TTC549 (cell line): Measurements from ENCODE around the gene HDHD2.
"Not testable (repeated sequence)": the region's sequence is repeated elsewhere in the genome, so short reads cannot be mapped to it uniquely, and the experiment has no call there.

Experiments
- FAIRE-seq: peaks from 2 replicates; lab custom pipeline; 2012; peaks lifted over from hg19 to GRCh38; lab: Jason Lieb, UNC

Gene HDHD2, protein sequence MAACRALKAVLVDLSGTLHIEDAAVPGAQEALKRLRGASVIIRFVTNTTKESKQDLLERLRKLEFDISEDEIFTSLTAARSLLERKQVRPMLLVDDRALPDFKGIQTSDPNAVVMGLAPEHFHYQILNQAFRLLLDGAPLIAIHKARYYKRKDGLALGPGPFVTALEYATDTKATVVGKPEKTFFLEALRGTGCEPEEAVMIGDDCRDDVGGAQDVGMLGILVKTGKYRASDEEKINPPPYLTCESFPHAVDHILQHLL

DNA sequence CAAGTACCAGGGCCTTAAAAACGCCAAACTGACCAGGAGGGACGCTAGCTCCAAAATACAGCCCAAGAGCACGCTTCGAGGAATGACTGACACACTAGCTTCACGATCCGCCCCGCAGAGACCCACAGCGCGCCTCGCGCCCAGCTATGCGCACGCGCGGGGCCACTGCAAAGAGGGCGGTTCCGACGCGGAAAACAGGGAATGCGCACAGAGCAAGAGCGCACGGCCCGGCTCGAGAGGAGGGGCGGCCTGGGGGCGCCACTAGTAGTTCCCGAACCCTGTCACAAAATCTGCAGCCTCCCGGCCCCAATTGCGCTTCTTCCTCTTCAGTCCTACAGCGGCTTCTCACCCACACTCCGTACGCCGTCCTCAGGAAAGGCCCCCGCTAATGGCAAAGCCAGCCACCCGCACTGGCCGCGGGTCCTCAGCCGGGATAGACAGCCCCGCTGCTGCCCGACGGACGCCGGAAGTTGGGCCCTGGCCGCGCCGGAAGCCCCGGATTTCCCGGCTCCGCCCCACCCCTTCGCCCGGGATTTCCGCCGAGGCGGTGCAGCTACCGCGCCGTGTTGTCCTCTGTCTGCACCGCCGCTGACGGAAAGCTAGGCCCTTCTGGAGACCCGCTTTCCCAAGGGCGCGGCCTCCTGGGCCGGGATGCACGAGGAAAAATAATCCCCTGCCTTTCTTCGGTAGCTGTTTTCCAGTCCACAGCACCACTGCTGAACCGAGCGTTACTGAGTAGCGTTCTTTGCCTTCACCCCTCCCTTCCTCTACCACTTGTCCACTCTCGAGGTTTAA, at the start of gene HDHD2:
TSS of gene HDHD2 (minus strand) at position 472 of the 795 bp plus-strand sequence. CDS start 14,061 bp downstream, outside the sequence.
- FAIRE-seq: no peak

DNA sequence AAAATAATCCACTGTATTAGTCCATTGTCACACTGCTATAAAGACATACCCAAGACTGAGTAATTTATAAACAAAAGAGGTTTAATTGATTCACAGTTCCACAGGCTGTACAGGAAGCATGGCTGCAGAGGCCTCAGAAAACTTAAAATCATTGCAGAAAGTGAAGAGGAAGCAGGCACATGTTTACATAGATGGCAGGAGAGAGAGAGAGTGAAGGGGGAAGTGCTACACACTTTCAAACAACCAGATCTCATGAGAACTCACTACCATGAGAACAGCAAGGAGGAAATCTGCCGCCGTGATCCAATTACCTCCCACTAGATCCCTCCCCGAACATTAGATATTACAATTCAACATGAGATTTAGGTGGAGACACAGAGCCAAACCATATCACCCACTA, 45.7 kb upstream of the HDHD2 start:
- FAIRE-seq: not testable (repeated sequence)

DNA sequence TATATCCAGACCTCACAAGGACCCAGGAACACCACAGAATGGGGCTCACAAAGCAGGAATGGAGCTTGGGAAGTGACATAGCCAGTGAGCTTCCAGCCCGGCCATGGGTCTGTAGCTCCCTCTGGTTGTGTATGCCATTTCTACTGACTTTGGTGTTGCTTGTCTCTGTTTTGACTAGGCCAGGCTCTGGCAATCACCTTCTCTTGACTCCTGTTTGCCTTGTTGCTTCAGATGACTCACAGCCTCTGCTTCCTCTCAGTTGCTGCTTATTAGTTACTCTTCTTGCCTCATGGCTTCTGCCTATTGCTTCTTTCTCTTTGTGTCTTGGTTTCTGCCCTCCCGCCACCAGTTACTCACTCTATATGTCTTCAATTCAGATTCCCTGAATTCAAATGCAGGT, 41.7 kb upstream of the HDHD2 start:
- no peak for FAIRE-seq

DNA sequence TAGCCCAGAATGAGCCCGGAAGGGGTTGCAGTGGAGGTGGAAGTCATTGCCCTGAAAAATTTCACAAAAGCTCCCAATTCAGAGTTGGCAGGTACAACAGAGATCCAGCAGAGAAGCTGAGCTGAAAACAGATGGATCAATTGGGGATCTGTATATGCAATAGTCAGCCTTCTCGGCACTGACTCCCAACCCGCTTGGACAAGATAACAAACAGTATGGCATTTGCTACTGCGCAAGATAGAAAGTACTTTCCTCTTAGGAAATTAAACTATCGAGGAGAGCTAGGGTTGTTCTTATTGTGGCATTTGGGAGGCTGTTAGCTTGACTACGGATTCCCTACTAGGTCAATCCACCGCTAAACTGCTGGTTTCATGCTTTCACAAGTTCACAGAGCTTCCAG, 37.4 kb upstream of the HDHD2 start:
- FAIRE-seq: no peak

DNA sequence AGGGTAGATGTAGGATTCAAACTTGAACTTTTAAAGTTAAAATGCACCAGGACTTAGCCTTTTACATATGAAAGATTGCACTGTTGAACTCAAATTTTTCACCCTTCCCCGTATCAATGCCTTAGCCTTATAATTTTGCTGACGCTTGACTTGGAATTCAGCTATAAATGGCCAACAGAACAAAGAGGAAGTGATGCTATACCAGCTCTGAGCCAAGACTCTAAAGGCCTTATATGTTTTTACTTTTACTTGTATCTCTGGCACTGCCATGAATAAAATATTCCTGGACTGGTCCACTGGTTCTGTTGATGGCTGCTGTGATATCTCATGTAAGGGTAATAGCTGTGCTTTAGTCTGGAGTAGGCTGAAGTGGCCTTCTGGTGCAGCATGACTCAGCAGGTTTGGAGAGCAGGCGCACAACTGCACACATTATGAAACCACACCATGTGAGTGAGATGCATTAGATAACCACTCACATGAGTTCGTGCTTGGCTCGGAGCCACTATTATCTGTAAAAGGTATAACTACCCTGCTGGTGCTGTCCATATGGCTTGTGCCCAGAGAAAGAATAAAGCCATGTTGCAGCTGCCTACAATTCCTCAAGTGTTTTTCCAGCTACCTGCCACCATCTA, 34.2 kb upstream of the HDHD2 start:
- no peak for FAIRE-seq

DNA sequence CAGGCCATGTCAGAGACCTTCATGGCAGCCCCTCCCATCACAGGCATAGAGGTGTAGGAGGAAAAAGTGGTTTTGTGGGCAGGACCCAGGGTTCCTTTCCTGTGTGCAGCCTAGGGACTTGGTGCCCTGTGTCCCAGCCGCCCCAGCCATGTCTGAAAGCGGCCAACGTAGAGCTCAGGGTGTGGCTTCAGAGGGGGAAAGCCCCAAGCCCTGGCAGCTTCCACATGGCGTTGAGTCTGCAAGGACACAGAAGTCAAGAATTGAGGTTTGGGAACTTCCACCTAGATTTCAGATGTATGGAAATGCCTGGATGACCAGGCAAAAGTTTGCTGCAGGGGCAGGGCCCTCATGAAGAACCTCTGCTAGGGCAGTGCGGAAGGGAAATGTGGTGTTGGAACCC, 31.9 kb upstream of the HDHD2 start:
- not testable (repeated sequence) for FAIRE-seq

DNA sequence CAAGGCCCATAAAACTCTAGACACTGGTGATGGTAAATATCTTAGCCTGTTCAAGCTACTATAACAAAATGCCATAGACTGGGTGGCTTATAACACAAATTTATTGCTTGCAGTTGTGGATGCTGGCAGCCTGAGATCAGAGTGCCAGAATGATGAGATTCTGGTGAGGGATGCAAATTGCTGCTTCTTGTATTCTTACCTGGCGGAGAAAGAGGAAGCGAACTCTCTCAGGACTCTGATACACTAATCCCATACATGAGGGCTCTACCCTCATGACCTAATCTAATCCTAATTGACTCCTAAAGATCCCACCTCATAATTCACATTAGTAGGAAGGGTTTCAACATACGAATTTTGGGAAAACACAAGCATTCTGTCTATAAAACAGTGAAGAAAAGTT, 30.5 kb upstream of the HDHD2 start:
- no peak for FAIRE-seq

DNA sequence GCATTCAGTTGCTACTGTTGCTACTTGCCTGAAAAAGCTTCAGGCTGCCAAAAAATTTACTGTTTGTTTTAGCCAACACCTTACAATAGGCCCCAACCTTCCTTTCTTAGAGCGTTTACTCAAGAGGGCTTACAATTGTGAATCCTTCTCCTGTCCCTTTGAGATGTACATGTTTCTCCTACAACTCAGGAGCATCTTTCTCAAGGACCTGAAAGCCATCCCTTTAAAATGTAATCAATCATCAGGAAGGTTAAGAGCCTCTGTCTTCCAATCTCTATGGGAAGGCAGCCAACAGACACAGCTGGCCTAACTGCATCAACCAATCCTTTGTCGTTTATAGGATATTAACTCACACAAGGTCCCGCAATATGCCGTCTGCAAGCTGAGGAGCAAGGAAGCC, 29.2 kb upstream of the HDHD2 start:
- no peak for FAIRE-seq

DNA sequence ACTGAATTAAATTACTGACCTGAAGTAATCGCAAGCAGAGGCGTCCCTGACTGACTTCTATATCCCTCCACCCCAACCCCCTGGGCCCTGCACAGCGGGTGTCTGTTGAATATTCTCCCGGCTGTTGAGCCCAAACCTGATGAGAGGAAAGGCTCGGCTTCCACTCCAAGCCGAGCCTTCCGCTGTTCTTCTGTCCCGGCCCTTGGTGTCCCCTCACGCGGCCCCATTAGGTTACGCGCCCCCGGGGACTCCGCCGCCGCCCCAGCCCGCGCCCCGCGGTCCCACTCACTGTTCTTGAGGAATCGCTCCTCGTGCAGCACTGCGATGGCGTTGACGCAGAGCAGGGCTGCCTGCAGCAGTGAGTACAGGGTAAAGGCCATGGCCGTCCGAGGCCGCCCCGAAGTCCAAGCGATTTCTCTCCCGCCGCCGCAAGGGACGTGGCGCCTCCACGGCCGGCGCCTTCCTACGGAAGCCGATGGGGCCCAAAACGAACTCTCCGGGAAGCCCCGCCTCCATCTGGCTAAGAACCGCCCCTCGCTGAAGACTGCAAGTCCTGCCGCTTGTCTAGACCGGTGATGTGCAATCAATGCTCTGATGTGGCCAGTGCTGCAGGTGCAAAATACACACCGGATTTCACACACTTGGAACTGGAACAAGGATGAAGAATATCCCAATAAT, 25.7 kb upstream of the HDHD2 start, which contains the start of gene IER3IP1:
TSS of gene IER3IP1 (minus strand) at position 467 of the 678 bp plus-strand sequence. CDS start at position 380, 87 bp downstream.
- FAIRE-seq: no peak

DNA sequence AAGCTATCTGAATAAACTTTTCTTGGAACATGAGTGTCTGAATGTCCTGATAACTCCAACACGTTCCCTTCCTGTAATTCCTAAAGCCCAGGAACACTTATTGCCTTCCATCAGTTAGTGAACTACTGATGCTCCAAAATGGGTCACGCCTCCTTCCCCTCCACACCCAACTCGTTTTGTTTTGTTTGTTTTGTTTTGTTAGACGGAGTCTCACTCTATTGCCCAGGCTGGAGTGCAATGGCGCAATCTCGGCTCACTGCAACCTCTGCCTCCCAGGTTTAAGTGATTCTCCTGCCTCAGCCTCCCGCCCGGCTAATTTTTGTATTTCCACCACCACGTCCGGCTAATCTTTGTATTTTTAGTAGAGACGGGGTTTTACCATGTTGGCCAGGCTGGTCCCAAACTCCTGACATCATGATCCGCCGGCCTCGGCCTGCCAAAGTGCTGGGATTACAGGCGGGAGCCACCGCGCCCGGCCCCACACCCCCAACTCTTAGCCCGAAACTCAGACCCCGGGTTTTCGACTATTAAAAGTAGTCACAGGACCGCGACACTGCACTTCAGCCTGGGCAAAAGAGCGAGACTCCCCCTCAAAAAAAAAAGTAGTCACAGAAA, 25.1 kb upstream of the HDHD2 start:
- FAIRE-seq: no peak

DNA sequence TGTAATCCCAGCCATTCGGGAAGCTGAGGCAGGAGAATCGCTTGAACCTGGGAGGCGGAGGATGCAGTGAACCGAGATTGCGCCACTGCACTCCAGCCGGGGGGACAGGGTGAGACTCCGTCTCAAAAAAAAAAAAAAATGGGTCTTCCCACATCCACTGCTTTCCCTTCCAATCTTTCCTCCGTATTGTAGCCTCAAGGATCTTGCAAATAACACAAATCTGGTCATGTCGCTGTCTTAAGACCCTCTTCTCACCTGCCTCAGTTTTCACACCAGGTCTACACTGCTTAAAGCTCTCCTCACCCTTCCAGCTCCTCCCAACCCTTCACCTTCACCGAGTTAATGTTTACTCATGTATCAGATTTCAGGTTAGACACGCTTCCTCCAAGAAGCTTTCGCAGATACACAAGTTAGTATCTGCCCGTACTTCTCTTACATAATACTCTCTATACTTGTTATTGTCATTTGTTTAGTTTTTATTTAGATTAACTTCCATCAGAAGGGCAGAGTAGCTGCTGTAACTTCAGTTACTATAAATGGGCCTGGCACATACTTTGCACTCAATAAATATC, 24.3 kb upstream of the HDHD2 start:
- no peak for FAIRE-seq

DNA sequence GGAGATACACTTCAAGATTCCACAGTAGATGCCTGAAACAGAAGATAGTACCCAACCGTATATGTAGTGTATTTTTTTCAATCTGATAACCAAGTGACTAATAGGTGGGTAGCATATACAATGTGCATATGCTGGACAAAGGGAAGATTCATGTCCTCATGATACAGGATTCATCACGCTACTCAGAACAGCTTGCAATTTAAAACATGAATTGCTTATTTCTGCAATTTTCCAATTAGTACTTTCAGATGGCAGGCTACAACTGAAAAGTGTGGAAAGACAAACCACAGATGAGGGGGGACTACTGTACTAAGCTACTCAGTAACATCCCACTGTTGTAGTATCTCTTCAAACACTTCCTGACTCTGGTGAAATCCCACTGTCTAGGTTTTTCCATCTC, 22.2 kb upstream of the HDHD2 start:
- no peak for FAIRE-seq

DNA sequence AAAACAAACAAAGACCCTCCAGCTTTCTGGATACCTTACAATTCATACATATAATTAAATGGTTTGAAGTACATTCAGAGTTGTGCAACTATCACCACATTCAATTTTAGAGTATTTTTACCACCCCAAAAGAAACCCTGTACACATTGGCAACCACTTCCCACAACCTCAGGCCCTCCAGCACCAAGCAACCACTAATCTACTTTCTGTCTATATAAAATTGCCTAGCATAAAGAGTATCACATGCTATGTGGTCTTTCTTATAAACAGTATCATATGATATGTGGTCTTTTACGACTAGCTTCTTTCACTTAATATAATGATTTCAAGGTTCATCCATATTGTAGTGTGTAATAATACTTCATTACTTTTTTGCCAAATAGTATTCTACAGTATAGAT, 18.6 kb upstream of the HDHD2 start:
- FAIRE-seq: no peak

DNA sequence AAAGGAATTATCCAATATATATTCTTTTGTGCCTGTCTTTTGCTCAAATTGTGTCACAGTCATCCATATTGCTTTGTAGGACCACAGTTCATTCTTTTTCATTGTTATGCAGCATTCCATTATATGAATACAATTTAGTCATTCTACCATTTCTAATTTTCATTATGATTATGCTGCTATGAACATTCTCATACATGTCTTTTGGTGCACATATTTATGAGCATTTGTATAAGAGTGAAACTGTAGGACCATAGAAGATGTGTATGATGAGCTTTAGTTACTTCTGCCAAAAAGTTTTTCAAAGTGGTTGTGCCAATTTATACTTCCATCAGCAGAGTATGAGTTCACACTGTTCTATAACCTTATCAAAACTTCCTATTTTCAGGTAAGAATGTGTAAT, 18.2 kb upstream of the HDHD2 start:
- FAIRE-seq: no peak

DNA sequence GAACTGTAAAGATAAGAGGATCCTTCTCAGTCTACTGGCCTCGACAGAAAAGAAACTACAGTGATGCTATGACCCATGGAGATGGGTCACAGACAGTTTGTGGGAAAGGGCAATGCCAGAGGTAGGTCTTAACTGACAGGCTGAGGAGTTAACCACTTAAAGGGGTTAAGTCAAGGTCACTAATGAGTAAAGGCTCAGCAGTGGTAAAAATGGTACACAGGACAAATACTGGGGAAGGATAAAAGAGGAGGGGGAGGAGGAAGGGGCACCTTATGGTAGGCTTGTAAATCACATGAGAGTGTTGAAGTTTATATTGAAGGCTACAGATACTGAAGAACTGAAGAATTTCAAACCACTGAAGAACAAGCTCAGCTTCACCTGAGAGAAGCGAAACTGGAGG, 16.0 kb upstream of the HDHD2 start:
- no peak for FAIRE-seq

DNA sequence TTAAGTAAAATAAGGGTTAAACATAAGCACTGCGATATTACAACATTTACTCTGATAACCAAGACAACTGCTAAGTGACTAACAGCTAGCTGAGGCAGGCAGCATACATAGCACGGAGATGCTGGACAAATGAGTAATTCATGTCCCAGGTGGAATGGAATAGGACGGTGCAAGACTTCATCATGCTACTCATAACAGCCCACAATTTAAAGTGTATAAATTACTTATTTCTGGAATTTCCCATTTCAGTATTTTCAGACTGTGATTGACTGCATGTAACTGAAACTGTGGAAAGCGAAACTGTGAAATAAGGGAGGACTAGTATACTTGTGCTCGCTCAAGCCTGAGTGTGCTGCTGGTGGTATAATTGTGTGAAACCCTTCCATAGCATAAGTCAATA, 12.9 kb upstream of the HDHD2 start:
- no peak for FAIRE-seq

DNA sequence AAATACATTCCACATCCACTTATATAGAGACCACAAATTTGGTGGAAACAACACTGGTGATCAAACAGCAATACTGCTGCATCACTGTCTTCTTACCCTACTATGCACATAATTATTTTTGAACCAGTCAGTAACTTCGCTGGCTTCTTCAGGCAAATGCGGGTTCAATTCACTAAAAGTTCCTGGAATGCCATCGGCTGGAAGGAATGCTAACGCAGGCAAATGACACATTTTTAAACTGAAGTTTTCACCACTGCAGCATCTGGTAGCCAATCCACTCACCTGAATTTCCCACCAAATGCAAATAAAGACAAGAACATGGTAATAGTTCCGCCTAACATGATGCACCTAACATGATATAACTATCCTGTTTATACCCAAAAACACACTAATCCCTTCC, 10.0 kb upstream of the HDHD2 start:
- FAIRE-seq: no peak

DNA sequence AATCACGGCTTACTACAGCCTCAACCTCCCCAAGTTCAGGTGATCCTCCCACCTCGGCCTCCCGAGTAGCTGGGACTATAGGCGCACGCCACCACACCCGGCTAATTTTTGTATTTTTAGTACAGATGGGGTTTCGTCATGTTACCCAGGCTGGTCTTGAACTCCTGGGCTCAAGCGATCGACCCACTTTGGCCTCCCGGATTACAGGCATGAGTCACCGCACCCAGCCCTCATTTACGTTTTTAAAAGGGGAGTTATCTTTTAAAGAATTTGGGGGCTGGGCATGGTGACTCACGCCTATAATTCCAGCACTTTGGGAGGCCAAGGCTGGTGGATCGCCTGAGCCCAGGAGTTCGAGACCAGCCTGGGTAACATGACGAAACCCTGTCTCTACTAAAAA, 8.1 kb upstream of the HDHD2 start:
- not testable (repeated sequence) for FAIRE-seq

DNA sequence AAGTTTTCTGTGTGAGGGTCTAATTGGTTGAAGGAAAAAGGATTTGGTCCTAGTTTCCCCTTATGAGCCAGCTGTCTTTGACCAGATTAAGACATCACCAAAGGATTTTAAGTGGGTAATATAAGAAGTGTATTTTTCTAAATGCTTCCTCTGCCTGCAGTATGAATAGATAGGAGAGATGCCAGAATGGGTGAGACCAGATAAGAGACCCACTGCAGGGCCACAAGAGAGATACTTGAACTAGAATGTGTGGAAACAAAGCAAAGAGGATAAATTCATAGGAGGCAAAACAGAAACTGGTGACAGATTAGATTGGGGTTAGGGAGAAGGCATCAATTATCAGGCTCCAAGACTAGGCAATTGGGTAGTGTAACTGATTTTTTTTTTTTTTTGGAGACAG, 1.1 kb upstream of the HDHD2 start:
- no peak for FAIRE-seq

DNA sequence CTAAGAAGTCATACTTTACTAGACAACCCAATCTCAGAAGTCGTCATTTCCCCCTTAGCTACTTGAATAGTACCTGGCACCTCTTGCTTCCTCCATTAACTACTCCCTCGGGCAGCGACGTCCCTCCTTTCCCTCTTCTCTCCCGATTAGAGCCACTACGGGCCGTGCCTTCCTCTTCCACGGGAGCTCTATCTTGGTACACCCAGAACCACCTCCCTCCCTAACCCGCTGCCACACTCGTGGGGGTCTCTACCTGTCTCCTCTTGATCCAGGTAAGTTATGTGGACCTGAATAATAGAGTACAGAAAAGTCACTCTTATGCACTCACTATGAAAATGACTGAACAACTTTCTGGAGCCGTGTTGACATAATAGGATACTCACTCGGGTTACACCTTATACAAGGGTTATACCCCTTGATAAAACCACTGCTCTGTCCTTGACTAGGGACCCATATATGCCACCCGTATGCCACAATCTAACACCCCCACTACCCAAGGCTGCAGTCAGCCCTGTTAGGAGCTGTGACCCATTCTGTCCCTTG, 595 bp upstream of the HDHD2 start:
- FAIRE-seq: no peak

DNA sequence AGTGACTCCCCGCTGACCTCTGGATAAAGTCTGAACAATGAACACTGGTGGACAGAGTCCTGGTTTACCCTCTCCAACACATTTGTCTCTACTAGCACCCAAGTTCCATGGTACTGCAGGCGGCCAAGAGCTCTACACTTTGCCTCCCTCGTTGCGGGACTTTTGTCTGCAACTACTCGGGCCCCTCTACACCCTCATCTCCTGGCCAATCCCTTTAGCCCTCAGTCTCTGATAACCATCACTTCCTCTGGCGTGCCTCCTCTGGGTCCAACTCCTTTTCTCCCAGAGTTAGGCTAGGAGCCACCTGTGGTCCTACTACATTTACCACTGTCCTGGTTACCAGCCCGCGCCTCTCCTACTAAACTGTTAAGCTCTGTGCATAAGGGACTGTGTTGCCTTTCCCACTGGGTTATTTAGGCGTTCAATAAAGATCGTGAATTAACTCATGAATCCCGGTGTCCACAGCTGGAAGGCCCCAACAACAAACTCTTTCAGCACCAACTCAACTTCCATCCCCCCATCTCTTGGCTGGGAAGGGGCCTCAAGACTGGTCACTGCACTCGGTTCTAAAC, 757 bp downstream of the HDHD2 start:
- FAIRE-seq: no peak
